ENCODE results near the gene FCRL1. TPM values are rescaled to one million over a fixed set of nuclear protein-coding genes. Genes with fewer than 3 reads are reported as not detected.
A peak's percentile ranks its signal among the peaks of the same experiment; 100 is the strongest.

Gene FCRL1
- polyA plus RNA-seq, 1 experiment: not detected

GRCh38 chr1:157773493-157774350 is 46.2 kb downstream of the FCRL1 start:
- ChIA-PET CTCF (interaction anchor here (0.6 kb wide), 1 partner anchor 1218 kb away, joined by 3 read pairs; no protein-coding TSS in a partner anchor), POLR2A (no interaction called here)
- no peak for DNase-seq (ENCODE audit: low read depth)
- TF ChIP-seq CTCF (IDR thresholded peaks at IDR 0.05; ENCODE audit: insufficient read depth, low read depth, low read length): no peak
- Histone ChIP-seq H3K27me3 (ENCODE audit: control insufficient read depth, insufficient read depth, low read length) (no peaks in the 10 kb centered on the region), H3K4me3 (ENCODE audit: low read depth, low read length) (no peak overlapping the region), H3K36me3 (ENCODE audit: control insufficient read depth, insufficient read depth, low read length) (no peaks in the 10 kb centered on the region)

GRCh38 chr1:157771661-157772425 is 48.1 kb downstream of the FCRL1 start:
- no peak for DNase-seq (ENCODE audit: low read depth)
- CTCF ChIA-PET: no interaction called here
- TF ChIP-seq CTCF (IDR thresholded peaks at IDR 0.05; ENCODE audit: insufficient read depth, low read depth, low read length): no peak
- no peaks in the 10 kb centered on the region for H3K36me3 ChIP-seq (ENCODE audit: control insufficient read depth, insufficient read depth, low read length)
- POLR2A ChIA-PET: no interaction called here
- no peak overlapping the region for H3K4me3 ChIP-seq (ENCODE audit: low read depth, low read length)
- H3K27me3 ChIP-seq (ENCODE audit: control insufficient read depth, insufficient read depth, low read length): no peaks in the 10 kb centered on the region

GRCh38 chr1:157770442-157771043 is 49.4 kb downstream of the FCRL1 start:
- Histone ChIP-seq H3K27me3 (ENCODE audit: control insufficient read depth, insufficient read depth, low read length) (no peaks in the 10 kb centered on the region), H3K4me3 (ENCODE audit: low read depth, low read length) (no peak overlapping the region), H3K36me3 (ENCODE audit: control insufficient read depth, insufficient read depth, low read length) (no peaks in the 10 kb centered on the region)
- TF ChIP-seq CTCF (IDR thresholded peaks at IDR 0.05; ENCODE audit: insufficient read depth, low read depth, low read length): peak; percentile 32
- ChIA-PET POLR2A (no interaction called here), CTCF (no interaction called here)
- no peak for DNase-seq (ENCODE audit: low read depth)

GRCh38 chr1:157766792-157767191 is 53.1 kb downstream of the FCRL1 start:
- CTCF ChIA-PET: no interaction called here
- Histone ChIP-seq H3K4me3 (ENCODE audit: low read depth, low read length) (no peak overlapping the region), H3K27me3 (ENCODE audit: control insufficient read depth, insufficient read depth, low read length) (no peaks in the 10 kb centered on the region), H3K36me3 (ENCODE audit: control insufficient read depth, insufficient read depth, low read length) (no peaks in the 10 kb centered on the region)
- POLR2A ChIA-PET: no interaction called here
- TF ChIP-seq CTCF (IDR thresholded peaks at IDR 0.05; ENCODE audit: insufficient read depth, low read depth, low read length): no peak
- no peak for DNase-seq (ENCODE audit: low read depth)

GRCh38 chr1:157758018-157758417 is 61.9 kb downstream of the FCRL1 start:
- DNase-seq (ENCODE audit: low read depth): no peak
- POLR2A ChIA-PET: no interaction called here
- H3K4me3 ChIP-seq (ENCODE audit: low read depth, low read length): no peak overlapping the region
- CTCF ChIA-PET: no interaction called here
- TF ChIP-seq CTCF (IDR thresholded peaks at IDR 0.05; ENCODE audit: insufficient read depth, low read depth, low read length): no peak
- H3K27me3 ChIP-seq (ENCODE audit: control insufficient read depth, insufficient read depth, low read length): no peaks in the 10 kb centered on the region
- H3K36me3 ChIP-seq (ENCODE audit: control insufficient read depth, insufficient read depth, low read length): no peaks in the 10 kb centered on the region
